Spleen (tissue), 11 donors: ENCODE data around the gene ADA. TPM values are rescaled to one million over a fixed set of nuclear protein-coding genes. Genes with fewer than 3 reads are reported as not detected.

Source experiments
- DNase-seq: peaks from one replicate; pipeline ENCODE4 v3.0.0-alpha.2; 2020
- H3K27ac ChIP-seq, 8 donors: fragments of 200-600 bp; sonication (generic) in 7 of 8; 1 replicate in 4 of 8; 2 replicates in 4 of 8; pipeline versions ENCODE4 v1.5.0 to v1.8.0; 2016 to 2021; ENCODE audit warnings: inconsistent platforms in 4 of 8, mild to moderate bottlenecking in 4 of 8, moderate library complexity in 1 of 8
- H3K27me3 ChIP-seq, 7 donors: fragments of 200-600 bp; sonication (generic) in 6 of 7; replicated peaks in 1 of 7; 1 replicate in 4 of 7; 2 replicates in 3 of 7; pipeline versions ENCODE4 v1.5.0 to v1.8.0; 2016 to 2021; ENCODE audit warnings: inconsistent platforms in 3 of 7, mild to moderate bottlenecking in 1 of 7
- H3K36me3 ChIP-seq, 6 donors: fragments of 200-600 bp; sonication (generic) in 5 of 6; 1 replicate in 4 of 6; 2 replicates in 2 of 6; pipeline versions ENCODE4 v1.5.0 to v1.8.0; 2016 to 2021; ENCODE audit warnings: inconsistent platforms in 2 of 6
- H3K4me1 ChIP-seq, 6 donors: fragments of 200-600 bp; sonication (generic) in 5 of 6; 1 replicate in 3 of 6; 2 replicates in 3 of 6; pipeline versions ENCODE4 v1.5.0 to v1.8.0; 2016 to 2021; ENCODE audit warnings: inconsistent platforms in 3 of 6
- H3K4me3 ChIP-seq, 8 donors: fragments of 200-600 bp; sonication (generic) in 7 of 8; 1 replicate in 4 of 8; 2 replicates in 4 of 8; pipeline versions ENCODE4 v1.5.0 to v1.8.0; 2016 to 2021; ENCODE audit warnings: inconsistent platforms in 4 of 8, mild to moderate bottlenecking in 4 of 8, moderate library complexity in 2 of 8
- H3K9me3 ChIP-seq, 8 donors: fragments of 200-600 bp; sonication (generic) in 7 of 8; 1 replicate in 4 of 8; 2 replicates in 4 of 8; pipeline versions ENCODE4 v1.5.0 to v1.8.0; 2016 to 2021; ENCODE audit warnings: inconsistent platforms in 4 of 8
- CTCF ChIP-seq, 11 experiments: fragments of 200-600 bp in 7 of 11; fragments of 450-650 bp in 4 of 11; sonication (generic) in 4 of 11; IDR thresholded peaks in 8 of 11; conservative IDR thresholded peaks in 3 of 11; 1 replicate in 7 of 11; 2 replicates in 4 of 11; pipeline versions ENCODE4 v1.4.0 to v1.8.0; 2016 to 2021; ENCODE audit warnings: antibody characterized with exemption in 11 of 11, inconsistent platforms in 4 of 11, mild to moderate bottlenecking in 1 of 11
- POLR2A ChIP-seq, 3 donors: fragments of 450-650 bp; IDR thresholded peaks; one replicate each; pipeline ENCODE4 v1.5.1; 2017; ENCODE audit warnings: antibody characterized with exemption in 3 of 3, mild to moderate bottlenecking in 1 of 3
- POLR2AphosphoS5 ChIP-seq, 3 donors: sonication (generic); formaldehyde crosslinking; IDR thresholded peaks; one replicate each; pipeline ENCODE4 v1.5.1; 2017; ENCODE audit warnings: antibody characterized with exemption in 3 of 3
- WGBS, 5 donors: extraction: QIAGEN DNeasy Blood & Tissue Kit in 3 of 5; methylation state at CpG; one replicate each; pipeline versions ENCODE4 v1.1.5 to v1.1.7; 2013 to 2018; 5-methylcytosine and 5-hydroxymethylcytosine counted together
- intact Hi-C: fragments of 100-400 bp; cut with DNase I; formaldehyde crosslinking; loops from one replicate; pipeline ENCODE4 v1.15.0; 2023; ENCODE audit warnings: low total_unique reads
- polyA plus RNA-seq, 3 donors: library from polyadenylated mRNA; stranded (reverse); fragments of 200-250 nt; gene quantifications; one replicate each; pipeline ENCODE4 v1.2.1, GENCODE V29; 2013
- total RNA-seq, 7 donors: library from RNA; depleted of rRNA in 3 of 7; stranded (reverse); fragments of >200 nt in 3 of 7; fragmentation: NEBNext Ultra II Directional in 4 of 7; extraction: Animal tissue kit (Norgen Biotek cat#: 25700) in 4 of 7; gene quantifications; one replicate each; pipeline versions ENCODE4 v1.1.0 to v1.2.1, GENCODE V29; 2016 to 2021
- donor health status: healthy with polysubstance abuse.
- donor health status: DM: no; HTN: no; CAD: no; lungs with moderate emphysema.
- donor health status: DM: no; HTN: no; CAD: no.
- donor health status: Bipolar disorder and iron deficiency.
- donor health status: healthy.
- donor health status: DM: no; HTN: no; CAD: no.
- donor health status: DM: yes; HTN: yes; CAD: no.

Gene ADA
- total and polyA plus RNA-seq, 10 donors: 14.8 to 30.4 (median 22.5) TPM

- TF ChIP-seq POLR2AphosphoS5 (IDR thresholded peaks at IDR 0.05) (peak in 2 of 3 donors; percentile 77 to 82), CTCF (IDR thresholded peaks at IDR 0.05 in 8 of 11, conservative IDR thresholded peaks at IDR 0.05 in 3 of 11) (peak in 4 of 11 experiments; percentile 12 to 27 (median 23)), POLR2A (IDR thresholded peaks at IDR 0.05) (no peak)
- peak overlapping the region; percentile 34 to 87 (median 76) for H3K27ac ChIP-seq
Observed at GRCh38 chr20:44598423-44599305, 52.8 kb downstream of the ADA start.

DNA sequence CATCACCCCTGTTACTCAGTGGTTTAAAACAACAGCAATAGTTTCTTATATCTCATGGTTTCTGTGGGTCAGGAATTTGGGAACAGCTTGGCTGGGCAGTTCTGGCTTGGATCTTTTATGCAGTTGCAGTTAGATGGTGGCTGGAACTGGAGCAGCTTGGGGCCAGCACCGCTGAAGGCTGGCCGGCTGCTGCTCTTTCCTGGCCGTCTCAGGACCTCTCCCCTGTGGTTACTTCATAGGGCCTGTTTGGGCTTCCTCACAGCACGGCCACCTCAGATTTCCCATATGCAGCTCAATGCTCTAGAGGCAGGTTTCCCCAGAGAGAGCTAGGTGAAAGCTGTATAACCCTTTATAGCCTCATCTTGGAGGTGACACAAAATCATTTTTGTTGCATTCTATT lies 53.6 kb downstream of the ADA start:
- Histone ChIP-seq H3K27me3 (no peaks in the 10 kb centered on the region), H3K27ac (peak overlapping the region; percentile 34 to 87 (median 76)), H3K4me3 (peak overlapping the region in 1 of 8 donors; percentile 56), H3K9me3 (no peaks in the 10 kb centered on the region), H3K4me1 (peaks cover 57 to 100% (median 89%) of the 10 kb centered on the region in 6 donors), H3K36me3 (peaks cover 0 to under 1% (median 0%) of the 10 kb centered on the region in 6 donors)
- TF ChIP-seq POLR2AphosphoS5 (IDR thresholded peaks at IDR 0.05) (no peak), POLR2A (IDR thresholded peaks at IDR 0.05) (no peak), CTCF (IDR thresholded peaks at IDR 0.05 in 8 of 11, conservative IDR thresholded peaks at IDR 0.05 in 3 of 11) (no peak)
- intact Hi-C loops: no loop called here
- WGBS, 5 donors: 15 to 33% (median 26%) methylated on average over 4 of the region's 4 CpGs
- no peak for DNase-seq

More at GRCh38 chr20:44598423-44599305, 52.8 kb downstream of the ADA start:
- no peaks in the 10 kb centered on the region for H3K27me3 ChIP-seq
- H3K9me3 ChIP-seq: no peaks in the 10 kb centered on the region
- peaks cover 57 to 100% (median 92%) of the 10 kb centered on the region in 6 donors for H3K4me1 ChIP-seq
- intact Hi-C loops: no loop called here
- H3K36me3 ChIP-seq: no peaks in the 10 kb centered on the region
- 28 to 62% (median 37%) methylated on average over 4 of the region's 4 CpGs for WGBS, 5 donors
- H3K4me3 ChIP-seq: peak overlapping the region in 5 of 8 donors; percentile 4 to 56 (median 21)
- DNase-seq: peak; percentile 80

DNA sequence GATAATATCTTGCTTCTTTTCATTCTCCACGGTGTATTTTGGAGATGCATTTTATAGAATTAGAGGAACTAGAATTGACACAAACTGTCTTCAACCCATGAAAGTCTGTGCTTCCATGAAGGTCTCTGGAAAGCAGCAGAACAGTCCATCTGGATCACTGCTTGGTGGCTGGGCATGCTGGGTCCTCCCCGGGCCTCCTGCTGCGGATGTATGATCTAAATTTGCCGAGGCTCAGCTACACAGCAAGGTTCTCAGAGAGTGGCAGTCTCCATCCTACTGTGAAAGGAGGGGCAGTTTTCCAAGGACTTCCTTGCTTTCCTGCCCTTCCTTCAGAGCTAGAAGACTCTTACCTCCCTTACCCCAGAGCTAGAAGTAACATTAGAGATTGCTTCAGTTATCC lies 54.0 kb downstream of the ADA start:
- TF ChIP-seq CTCF (IDR thresholded peaks at IDR 0.05 in 8 of 11, conservative IDR thresholded peaks at IDR 0.05 in 3 of 11): no peak
- TF ChIP-seq POLR2A (IDR thresholded peaks at IDR 0.05): no peak
- TF ChIP-seq POLR2AphosphoS5 (IDR thresholded peaks at IDR 0.05): no peak
- 57 to 81% (median 71%) methylated on average over 4 of the region's 4 CpGs for WGBS, 5 donors
- Histone ChIP-seq H3K9me3 (no peaks in the 10 kb centered on the region), H3K27ac (peak overlapping the region; percentile 34 to 87 (median 76)), H3K36me3 (peaks cover 0 to 5% (median 0%) of the 10 kb centered on the region in 6 donors), H3K4me3 (peak overlapping the region in 1 of 8 donors; percentile 56), H3K4me1 (peaks cover 56 to 100% (median 87%) of the 10 kb centered on the region in 6 donors), H3K27me3 (no peaks in the 10 kb centered on the region)
- no peak for DNase-seq
- intact Hi-C loops: no loop called here

GRCh38 chr20:44596876-44597275 lies 54.6 kb downstream of the ADA start:
- Histone ChIP-seq H3K27ac (peak overlapping the region in 7 of 8 donors; percentile 22 to 87 (median 76)), H3K27me3 (no peaks in the 10 kb centered on the region), H3K9me3 (no peaks in the 10 kb centered on the region), H3K4me1 (peaks cover 50 to 100% (median 84%) of the 10 kb centered on the region in 6 donors), H3K36me3 (peaks cover 0 to 11% (median 2%) of the 10 kb centered on the region in 6 donors), H3K4me3 (no peak overlapping the region)
- intact Hi-C loops: no loop called here
- TF ChIP-seq POLR2AphosphoS5 (IDR thresholded peaks at IDR 0.05) (no peak), POLR2A (IDR thresholded peaks at IDR 0.05) (no peak), CTCF (IDR thresholded peaks at IDR 0.05 in 8 of 11, conservative IDR thresholded peaks at IDR 0.05 in 3 of 11) (no peak)
- 63 to 79% (median 76%) methylated on average over 3 of the region's 3 CpGs for WGBS, 5 donors
- no peak for DNase-seq
